Skeletal muscle satellite cell (primary cell): Measurements from ENCODE around the gene TMEM232. TPM values are rescaled to one million over a fixed set of nuclear protein-coding genes. Genes with fewer than 3 reads are reported as not detected.

Experiments used
- H3K27me3 ChIP-seq: 2 replicates; pipeline ENCODE4 v1.7.0; 2013; ENCODE audit warnings: low read length; ENCODE audit not compliant: control insufficient read depth, insufficient read depth
- H3K36me3 ChIP-seq: 2 replicates; pipeline ENCODE4 v1.7.0; 2013; ENCODE audit warnings: mild to moderate bottlenecking, control low read depth, low read length; ENCODE audit not compliant: insufficient read depth
- H3K4me1 ChIP-seq: 2 replicates; pipeline ENCODE4 v1.7.0; 2013; ENCODE audit warnings: low read length; ENCODE audit not compliant: control insufficient read depth, insufficient read depth
- H3K4me2 ChIP-seq: 2 replicates; pipeline ENCODE4 v1.7.0; 2013; ENCODE audit warnings: mild to moderate bottlenecking, low read length
- H3K4me3 ChIP-seq: 2 replicates; pipeline ENCODE4 v1.7.0; 2013; ENCODE audit warnings: low read length
- H3K9ac ChIP-seq: 2 replicates; pipeline ENCODE4 v1.7.0; 2013; ENCODE audit warnings: mild to moderate bottlenecking, low read depth, low read length, moderate library complexity
- H3K9me3 ChIP-seq: replicated peaks from 2 replicates; pipeline ENCODE4 v1.7.0; 2013; ENCODE audit warnings: mild to moderate bottlenecking, control low read depth, low read length
- total RNA-seq: library from RNA; depleted of rRNA; stranded (reverse); fragments of >200 nt; gene quantifications from 2 replicates; pipeline ENCODE4 v1.2.3, GENCODE V29; 2012; rRNA removed

Gene TMEM232
- 5.5 and 6.3 TPM in 2 replicates for total RNA-seq

DNA sequence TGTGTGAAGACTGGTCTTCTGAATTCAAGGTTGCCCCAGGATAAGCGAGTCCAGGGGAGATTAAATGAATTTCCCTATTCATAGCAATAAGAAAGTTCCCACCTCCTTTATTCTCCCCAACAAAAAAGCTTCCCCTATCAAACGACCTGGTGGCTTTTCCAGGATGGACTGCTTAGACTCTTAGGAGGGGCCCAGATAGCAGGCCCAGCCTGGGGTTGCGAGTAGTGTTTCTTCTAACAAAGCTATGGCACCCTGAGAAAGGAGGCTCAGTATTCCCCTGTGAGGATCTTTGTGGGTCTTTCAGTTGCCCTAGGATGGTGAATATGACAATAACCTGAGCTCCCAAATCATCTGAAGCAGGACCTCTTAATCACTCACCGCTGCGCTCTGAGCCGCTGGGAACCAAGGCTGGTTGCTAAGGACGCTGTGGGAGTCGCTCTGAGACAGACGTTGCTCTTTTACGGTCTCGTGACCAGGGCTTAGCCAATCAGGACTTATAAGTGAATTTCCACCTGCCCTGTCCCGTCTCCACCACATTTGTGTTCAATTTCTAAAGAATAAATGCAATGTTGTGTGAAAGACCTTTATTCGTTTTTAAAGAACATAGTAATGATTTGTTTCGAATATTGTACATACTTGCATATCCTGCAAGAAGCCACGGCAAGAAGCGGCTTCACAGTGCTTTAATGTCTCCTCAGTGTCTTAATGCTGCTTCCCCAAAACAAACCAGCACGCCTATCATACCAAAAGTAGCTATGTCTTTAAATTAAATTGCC, at the start of gene TMEM232:
Gene TMEM232, minus strand, starts transcription at position 423 of the 776 bp plus-strand sequence. CDS start 59,319 bp downstream, outside the sequence.
- H3K9me3 ChIP-seq = no peaks in the 10 kb centered on the region
- H3K4me3 ChIP-seq = peak within 1 kb of the TSS; percentile 61
- H3K27me3 ChIP-seq = no peaks in the 10 kb centered on the region
- no peak within 1 kb of the TSS for H3K9ac ChIP-seq
- H3K36me3 ChIP-seq = no peaks in the 10 kb centered on the region
- H3K4me2 ChIP-seq = peak within 1 kb of the TSS; percentile 31
- no peaks in the 10 kb centered on the region for H3K4me1 ChIP-seq

DNA sequence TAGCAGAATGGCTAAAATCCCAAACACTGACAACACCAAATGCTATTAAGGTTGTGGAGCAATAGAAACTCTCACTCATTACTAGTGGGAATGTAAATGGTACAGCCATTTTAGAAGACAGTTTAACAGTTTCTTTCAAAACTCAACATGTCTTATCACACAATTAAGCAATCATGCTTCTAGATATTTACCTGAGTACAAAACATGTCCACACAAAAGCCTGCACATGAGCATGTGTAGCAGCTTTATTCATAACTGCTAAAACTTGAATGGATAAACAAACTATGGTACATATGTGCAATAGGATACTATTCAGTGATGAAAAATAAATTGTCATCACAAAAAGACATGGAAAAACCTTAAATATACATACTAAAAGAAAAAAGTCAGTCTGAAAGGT, 43.8 kb upstream of the TMEM232 start:
- no peaks in the 10 kb centered on the region for H3K27me3 ChIP-seq
- peaks cover 27% of the 10 kb centered on the region for H3K4me1 ChIP-seq
- no peaks in the 10 kb centered on the region for H3K36me3 ChIP-seq
- no peak overlapping the region for H3K9ac ChIP-seq
- H3K4me2 ChIP-seq = no peak overlapping the region
- H3K4me3 ChIP-seq = no peak overlapping the region
- no peaks in the 10 kb centered on the region for H3K9me3 ChIP-seq

GRCh38 chr5:110769000-110769681, 42.7 kb upstream of the TMEM232 start:
- H3K4me1 ChIP-seq = peaks cover 27% of the 10 kb centered on the region
- no peak overlapping the region for H3K4me3 ChIP-seq
- no peaks in the 10 kb centered on the region for H3K9me3 ChIP-seq
- H3K4me2 ChIP-seq = peak overlapping the region; percentile 47
- no peaks in the 10 kb centered on the region for H3K27me3 ChIP-seq
- peak overlapping the region; percentile 65 for H3K9ac ChIP-seq
- H3K36me3 ChIP-seq = no peaks in the 10 kb centered on the region

- Histone ChIP-seq H3K4me2 (peak overlapping the region; percentile 26), H3K4me3 (no peak overlapping the region), H3K9ac (peak overlapping the region; percentile 5), H3K9me3 (no peaks in the 10 kb centered on the region), H3K4me1 (peaks cover 27% of the 10 kb centered on the region), H3K27me3 (no peaks in the 10 kb centered on the region), H3K36me3 (no peaks in the 10 kb centered on the region)
These were observed 41.8 kb upstream of the TMEM232 start for GRCh38 chr5:110768138-110768860.

DNA sequence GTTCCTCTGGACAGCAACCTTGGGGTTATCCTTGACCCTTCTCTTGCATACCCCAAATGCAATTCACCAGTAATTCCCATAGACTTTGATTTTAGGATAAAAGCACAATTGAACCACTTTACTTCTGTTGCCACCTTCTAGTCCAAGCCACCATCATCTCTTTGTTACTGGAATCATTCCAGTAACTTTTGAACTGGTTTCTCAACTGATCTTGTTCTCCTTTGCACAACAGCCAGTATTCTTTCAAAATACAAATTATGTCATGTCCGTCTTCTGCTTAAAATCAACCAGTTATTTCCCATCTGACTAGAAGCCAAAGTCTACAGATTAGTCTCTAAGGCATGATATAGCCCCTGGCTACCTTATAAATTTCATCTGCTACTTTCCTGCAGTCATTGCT, 33.7 kb upstream of the TMEM232 start:
- H3K4me2 ChIP-seq = no peak overlapping the region
- H3K27me3 ChIP-seq = no peaks in the 10 kb centered on the region
- peaks cover 50% of the 10 kb centered on the region for H3K36me3 ChIP-seq
- no peaks in the 10 kb centered on the region for H3K9me3 ChIP-seq
- H3K4me3 ChIP-seq = no peak overlapping the region
- no peaks in the 10 kb centered on the region for H3K4me1 ChIP-seq
- H3K9ac ChIP-seq = no peak overlapping the region

DNA sequence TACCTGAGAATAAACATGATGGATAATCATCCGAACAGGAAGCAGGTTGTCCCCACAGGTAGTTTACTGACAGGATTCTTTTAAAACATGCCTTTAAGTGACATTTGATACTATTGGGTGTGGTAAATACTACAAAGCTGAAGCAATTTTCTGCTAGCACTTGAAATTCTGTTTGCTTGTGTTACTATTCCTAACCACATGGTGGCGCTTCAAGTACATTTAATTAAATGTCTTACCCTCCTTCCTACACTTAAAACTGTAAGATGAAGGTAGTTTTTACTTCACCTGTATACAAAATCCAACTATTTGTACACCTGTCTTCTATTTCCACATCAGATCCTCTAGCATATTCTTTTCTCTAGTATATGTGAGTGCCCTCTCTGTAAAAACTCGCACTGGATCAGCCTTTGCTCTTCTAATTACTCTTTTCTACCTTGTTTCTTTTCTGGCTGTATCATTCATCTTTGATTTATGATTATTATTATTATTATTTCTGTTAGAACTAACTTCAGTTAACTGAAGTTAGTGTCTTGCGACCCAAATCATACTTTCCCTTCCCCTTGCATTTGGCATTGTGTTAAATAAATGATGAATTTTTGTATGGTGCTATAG, 30.8 kb upstream of the TMEM232 start:
- Histone ChIP-seq H3K9ac (no peak overlapping the region), H3K9me3 (no peaks in the 10 kb centered on the region), H3K4me3 (no peak overlapping the region), H3K4me1 (no peaks in the 10 kb centered on the region), H3K4me2 (no peak overlapping the region), H3K27me3 (no peaks in the 10 kb centered on the region), H3K36me3 (peaks cover 55% of the 10 kb centered on the region)

DNA sequence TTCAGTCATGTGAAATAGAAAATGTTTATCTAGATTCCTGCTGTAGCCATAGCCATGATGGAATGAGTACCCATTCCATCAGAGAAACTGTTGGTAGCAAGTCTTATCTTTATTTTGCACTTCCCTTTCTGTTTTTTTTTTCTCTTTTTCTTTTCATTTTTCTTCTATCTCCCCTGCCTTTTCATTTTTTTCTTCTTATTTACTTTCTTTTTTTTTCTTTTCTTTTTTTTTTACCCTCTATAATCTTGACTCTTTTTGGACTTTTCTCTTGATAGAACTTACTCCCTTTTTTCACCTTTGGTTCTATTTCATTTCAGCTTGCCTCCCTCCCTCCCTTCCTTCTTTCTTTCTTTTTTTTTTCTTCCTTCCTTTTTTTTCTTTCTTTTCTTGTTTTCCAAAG, 27.7 kb upstream of the TMEM232 start:
- Histone ChIP-seq H3K4me1 (no peaks in the 10 kb centered on the region), H3K4me2 (no peak overlapping the region), H3K9me3 (no peaks in the 10 kb centered on the region), H3K27me3 (no peaks in the 10 kb centered on the region), H3K36me3 (peaks cover 45% of the 10 kb centered on the region), H3K9ac (no peak overlapping the region), H3K4me3 (no peak overlapping the region)

- Histone ChIP-seq H3K4me3 (no peak overlapping the region), H3K4me1 (no peaks in the 10 kb centered on the region), H3K27me3 (no peaks in the 10 kb centered on the region), H3K4me2 (no peak overlapping the region), H3K9ac (no peak overlapping the region), H3K9me3 (no peaks in the 10 kb centered on the region), H3K36me3 (peaks cover 48% of the 10 kb centered on the region)
These were observed 27.1 kb upstream of the TMEM232 start for GRCh38 chr5:110753600-110753999.

GRCh38 chr5:110752953-110753352, 26.5 kb upstream of the TMEM232 start:
- Histone ChIP-seq H3K4me1 (no peaks in the 10 kb centered on the region), H3K4me2 (no peak overlapping the region), H3K36me3 (peaks cover 50% of the 10 kb centered on the region), H3K9me3 (no peaks in the 10 kb centered on the region), H3K9ac (no peak overlapping the region), H3K27me3 (no peaks in the 10 kb centered on the region), H3K4me3 (no peak overlapping the region)

DNA sequence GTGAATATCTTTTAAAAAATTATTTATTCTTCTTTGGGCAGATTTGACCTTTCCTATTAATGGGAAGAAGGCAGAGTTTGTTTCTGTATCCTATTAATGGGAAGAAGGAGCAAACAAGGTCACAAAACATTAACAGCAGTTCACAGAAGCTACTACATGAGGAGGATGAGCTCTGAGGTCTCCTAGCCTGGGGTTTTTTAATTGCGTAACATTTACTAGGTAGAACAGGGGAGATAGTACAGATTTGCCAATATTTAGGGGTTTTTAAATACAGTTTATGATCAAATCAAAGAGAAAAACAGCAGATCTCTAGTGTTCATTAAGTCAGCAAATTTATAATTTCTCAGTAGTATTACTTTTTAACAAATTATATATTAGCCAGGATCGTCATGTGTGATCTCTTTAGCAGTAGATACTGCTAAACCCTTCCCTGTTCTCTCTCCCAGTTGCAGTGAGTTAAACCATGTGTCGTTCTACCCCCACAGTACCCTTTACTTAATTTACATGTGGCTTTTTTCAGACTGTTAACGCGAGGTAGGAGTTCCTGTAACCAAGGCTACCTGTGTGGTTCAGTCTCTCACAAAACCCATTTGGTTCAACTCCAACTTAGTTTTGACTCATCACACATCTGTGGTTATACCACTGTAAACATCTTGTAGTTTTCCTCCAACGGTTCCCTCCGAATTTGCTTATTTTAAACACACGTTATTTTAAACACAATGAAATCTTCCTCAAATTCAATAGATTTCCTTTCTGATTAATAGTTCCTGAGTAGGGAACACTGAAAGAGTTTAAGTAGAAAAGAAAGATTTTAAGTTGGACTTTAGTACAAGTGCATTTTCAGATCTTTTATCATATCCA, 25.7 kb upstream of the TMEM232 start:
- H3K9ac ChIP-seq = no peak overlapping the region
- H3K9me3 ChIP-seq = no peaks in the 10 kb centered on the region
- no peaks in the 10 kb centered on the region for H3K4me1 ChIP-seq
- H3K4me3 ChIP-seq = no peak overlapping the region
- no peak overlapping the region for H3K4me2 ChIP-seq
- H3K27me3 ChIP-seq = no peaks in the 10 kb centered on the region
- peaks cover 51% of the 10 kb centered on the region for H3K36me3 ChIP-seq
